Gastrocnemius medialis (tissue), 4 donors: ENCODE measurements around the gene OR11A1.

Experiments used
- CTCF ChIP-seq, 5 experiments: fragments of 450-650 bp in 3 of 5; fragments of 200-600 bp in 2 of 5; sonication (generic) in 2 of 5; IDR thresholded peaks in 4 of 5; conservative IDR thresholded peaks in 1 of 5; 1 replicate in 4 of 5; 2 replicates in 1 of 5; pipeline ENCODE4 v1.5.1; 2016 to 2019; ENCODE audit warnings: antibody characterized with exemption in 5 of 5, mild to moderate bottlenecking in 3 of 5, moderate library complexity in 3 of 5
- POLR2A ChIP-seq, 2 donors: fragments of 450-650 bp; IDR thresholded peaks; one replicate each; pipeline ENCODE4 v1.6.1; 2017; ENCODE audit warnings: antibody characterized with exemption in 2 of 2, mild to moderate bottlenecking in 2 of 2, moderate library complexity in 2 of 2

- TF ChIP-seq CTCF (IDR thresholded peaks at IDR 0.05 in 4 of 5, conservative IDR thresholded peaks at IDR 0.05 in 1 of 5) (no peak), POLR2A (IDR thresholded peaks at IDR 0.05) (no peak)
Observed at GRCh38 chr6:29491574-29491973, 34.7 kb upstream of the OR11A1 start.
